Raji (cell line): Measurements from ENCODE around the gene CTIF.

Source experiments
- POLR2A ChIP-seq: IDR thresholded peaks from 2 replicates; pipeline ENCODE4 v1.6.1; 2011; ENCODE audit warnings: low read depth, low read length, control low read depth; ENCODE audit not compliant: insufficient read depth

Gene CTIF

GRCh38 chr18:48740068-48740440, 201.2 kb downstream of the CTIF start:
- TF ChIP-seq POLR2A: no peak

DNA sequence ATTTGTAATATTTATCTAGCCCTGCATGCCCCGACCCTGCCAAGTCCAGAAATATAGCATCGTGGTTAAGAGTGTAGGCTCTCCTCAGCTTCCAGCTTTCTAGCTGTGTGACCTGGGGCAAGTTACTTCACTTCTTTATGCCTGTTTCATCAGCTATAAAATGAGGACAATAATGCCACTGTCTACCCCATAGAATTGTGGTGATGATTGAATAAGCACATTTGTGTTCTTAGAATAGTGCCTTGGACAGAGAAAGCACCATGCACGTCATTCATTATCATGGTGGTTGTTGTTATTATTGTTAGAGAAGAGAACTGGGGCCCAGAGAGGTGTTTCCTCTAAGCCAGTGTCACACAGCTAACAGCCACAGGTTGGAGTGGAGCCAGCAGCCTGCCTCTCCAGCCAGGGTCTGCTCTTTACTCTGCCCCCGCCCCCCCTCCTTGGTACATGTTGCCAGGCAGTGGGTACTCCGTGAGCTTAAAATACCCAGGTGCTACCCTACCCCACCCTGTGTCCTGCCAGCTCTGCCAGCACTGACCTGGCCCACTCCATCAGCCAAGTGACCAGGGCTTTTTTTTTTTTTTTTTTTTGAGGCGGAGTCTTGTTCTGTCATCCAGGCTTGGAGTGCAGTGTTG, 202.1 kb downstream of the CTIF start:
- TF ChIP-seq POLR2A: no peak

- TF ChIP-seq POLR2A: no peak
Observed at GRCh38 chr18:48741866-48742265, 203.0 kb downstream of the CTIF start.

- TF ChIP-seq POLR2A: no peak
Observed at GRCh38 chr18:48742304-48742703, 203.5 kb downstream of the CTIF start.

GRCh38 chr18:48742706-48743475, 204.1 kb downstream of the CTIF start:
- TF ChIP-seq POLR2A: no peak

DNA sequence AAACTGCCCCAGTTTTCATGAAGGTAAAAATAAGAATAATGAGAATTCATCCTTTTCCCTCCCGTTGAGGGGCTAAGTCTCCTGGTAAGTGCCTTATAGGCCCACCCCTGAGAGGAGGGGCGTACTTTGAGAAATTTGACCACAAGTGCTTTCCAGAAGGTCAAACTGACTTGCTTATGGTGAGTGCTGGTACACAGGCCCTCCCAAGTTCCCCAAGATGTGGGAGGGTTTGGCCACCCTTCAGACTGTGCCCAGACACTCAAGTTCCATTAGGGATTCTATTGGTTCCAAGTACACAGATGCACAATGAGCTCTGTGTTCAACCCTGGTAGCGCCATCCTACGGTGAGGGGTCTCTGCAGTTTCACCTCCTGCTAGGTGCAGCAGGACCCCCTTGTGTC, 205.1 kb downstream of the CTIF start:
- TF ChIP-seq POLR2A: no peak

DNA sequence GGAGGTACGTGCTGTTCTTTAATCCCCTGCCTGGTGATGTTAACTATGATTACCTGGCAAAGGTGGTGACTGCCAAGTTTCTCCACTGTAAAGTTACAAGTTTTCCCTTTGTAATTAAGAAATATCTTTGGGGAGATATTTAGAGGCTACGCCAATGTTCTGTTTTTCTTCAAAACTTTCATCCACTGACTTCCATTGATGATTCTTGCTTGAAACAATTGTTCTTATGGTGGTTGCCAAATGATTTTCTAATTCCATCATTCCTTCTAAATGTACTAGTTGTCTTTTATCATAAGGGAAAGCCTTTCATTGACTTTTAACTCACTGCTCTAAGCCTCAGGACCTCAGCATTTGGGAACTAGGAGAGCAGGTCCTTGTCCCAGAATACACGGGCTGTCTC, 206.5 kb downstream of the CTIF start:
- no peak for TF ChIP-seq POLR2A

- TF ChIP-seq POLR2A: no peak
Observed at GRCh38 chr18:48749768-48750167, 210.9 kb downstream of the CTIF start.

DNA sequence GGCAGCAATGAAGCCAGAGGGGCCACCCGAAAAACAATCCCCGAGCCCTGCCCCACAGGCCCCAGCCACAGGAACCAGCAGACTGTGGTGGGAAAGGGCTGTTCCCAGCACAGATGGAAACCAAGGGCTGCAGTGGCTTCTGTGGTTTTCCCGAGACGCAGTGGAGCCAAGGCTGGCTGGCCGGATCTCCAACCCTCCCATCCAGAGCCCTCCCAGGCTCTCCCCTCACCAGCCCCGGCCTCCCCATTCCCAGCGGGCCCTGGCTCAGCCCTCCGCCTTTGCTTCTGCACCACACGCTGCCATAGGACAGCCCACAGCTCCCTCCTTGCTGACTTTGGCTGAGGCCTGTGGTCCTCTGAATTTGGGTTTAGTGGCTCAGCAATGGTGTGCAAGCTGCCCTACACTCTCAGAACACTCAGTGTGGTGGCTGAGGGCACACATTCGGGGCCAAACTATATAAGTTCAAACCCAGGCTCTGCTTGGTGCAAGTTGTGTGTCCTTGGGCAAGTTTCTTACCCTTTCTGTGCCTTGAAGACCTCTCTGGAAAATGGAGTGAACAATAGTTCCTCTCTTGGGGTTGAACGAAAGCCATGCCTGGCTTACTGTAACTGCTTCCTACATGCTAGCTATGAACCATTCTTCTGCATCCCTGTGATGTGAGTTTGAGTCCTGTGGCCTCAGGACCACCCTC, 211.8 kb downstream of the CTIF start:
- no peak for TF ChIP-seq POLR2A

GRCh38 chr18:48751727-48752468, 213.1 kb downstream of the CTIF start:
- TF ChIP-seq POLR2A: no peak

GRCh38 chr18:48752478-48752877, 213.6 kb downstream of the CTIF start:
- TF ChIP-seq POLR2A: no peak

- TF ChIP-seq POLR2A: no peak
Observed at GRCh38 chr18:48752928-48753327, 214.1 kb downstream of the CTIF start.

- no peak for TF ChIP-seq POLR2A
Observed at GRCh38 chr18:48753691-48754090, 214.9 kb downstream of the CTIF start.

DNA sequence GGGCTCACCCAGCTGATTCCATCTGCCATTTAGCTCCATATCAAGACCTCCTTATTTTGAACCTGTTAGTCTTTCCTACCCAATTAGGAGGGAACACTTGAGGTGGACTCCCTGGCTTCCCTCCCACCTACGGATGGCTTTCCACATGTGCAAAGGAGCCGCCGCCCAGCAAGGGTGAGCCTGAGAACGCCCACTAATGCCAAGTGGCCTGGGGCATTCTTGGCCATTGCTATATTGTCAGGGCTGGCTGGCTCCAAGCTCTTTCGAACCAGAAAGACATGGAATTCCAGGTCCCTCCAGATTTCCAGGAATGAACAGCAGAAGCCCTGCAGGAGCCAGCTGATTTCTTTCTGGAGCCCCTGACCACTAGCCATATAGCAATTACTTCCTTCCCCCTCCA, 215.7 kb downstream of the CTIF start:
- TF ChIP-seq POLR2A: no peak

DNA sequence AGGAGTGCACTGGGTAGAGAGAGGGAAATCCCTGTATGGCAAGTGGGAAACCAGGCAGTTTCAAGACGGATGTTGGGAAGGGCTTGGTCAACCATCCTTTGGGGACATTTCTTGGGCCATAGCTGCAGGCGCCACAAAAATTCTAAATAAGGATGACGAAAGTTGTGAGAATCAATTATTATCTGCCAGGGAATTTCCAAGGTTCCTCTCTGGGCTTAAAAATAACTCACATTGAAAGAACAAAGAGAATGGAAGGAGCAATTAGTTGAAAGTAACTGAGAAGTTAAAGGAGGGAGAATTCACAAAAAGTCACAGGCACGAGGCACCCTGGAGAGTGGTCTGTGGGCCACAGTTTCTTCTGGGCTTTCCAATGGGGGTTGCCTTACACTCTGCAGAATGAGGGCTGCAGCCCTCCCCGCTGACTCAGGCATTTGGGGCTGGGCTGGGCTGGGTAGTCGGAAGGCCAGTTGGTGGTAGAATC, 216.2 kb downstream of the CTIF start:
- no peak for TF ChIP-seq POLR2A
